ENCODE results near the gene ATG16L1.

DNA sequence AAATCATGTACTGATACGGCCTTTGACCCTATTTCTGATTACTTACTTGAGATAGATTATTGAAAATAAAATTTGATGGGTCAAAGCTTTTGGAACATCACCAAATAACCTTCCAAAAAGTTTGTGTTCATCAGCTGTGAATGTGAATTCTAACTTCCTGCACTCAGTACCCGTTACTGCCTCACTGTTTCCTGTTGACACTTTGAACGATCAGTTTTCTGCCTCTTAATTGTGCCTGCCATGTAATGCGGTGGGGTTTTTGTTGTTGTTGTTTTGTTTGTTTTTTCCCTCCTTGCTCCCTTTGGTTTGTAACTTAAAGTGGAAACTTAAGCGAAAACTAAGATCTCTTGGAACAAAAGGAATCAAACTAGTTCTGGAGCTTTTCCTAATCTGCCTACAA is 18.9 kb downstream of the ATG16L1 start:
- TF ChIP-seq POLR2A (IDR thresholded peaks at IDR 0.05): no peak
- TF ChIP-seq, protein P1, sequence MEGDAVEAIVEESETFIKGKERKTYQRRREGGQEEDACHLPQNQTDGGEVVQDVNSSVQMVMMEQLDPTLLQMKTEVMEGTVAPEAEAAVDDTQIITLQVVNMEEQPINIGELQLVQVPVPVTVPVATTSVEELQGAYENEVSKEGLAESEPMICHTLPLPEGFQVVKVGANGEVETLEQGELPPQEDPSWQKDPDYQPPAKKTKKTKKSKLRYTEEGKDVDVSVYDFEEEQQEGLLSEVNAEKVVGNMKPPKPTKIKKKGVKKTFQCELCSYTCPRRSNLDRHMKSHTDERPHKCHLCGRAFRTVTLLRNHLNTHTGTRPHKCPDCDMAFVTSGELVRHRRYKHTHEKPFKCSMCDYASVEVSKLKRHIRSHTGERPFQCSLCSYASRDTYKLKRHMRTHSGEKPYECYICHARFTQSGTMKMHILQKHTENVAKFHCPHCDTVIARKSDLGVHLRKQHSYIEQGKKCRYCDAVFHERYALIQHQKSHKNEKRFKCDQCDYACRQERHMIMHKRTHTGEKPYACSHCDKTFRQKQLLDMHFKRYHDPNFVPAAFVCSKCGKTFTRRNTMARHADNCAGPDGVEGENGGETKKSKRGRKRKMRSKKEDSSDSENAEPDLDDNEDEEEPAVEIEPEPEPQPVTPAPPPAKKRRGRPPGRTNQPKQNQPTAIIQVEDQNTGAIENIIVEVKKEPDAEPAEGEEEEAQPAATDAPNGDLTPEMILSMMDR (IDR thresholded peaks at IDR 0.05): no peak

Measured in heart left ventricle (tissue), 13 donors.